ENCODE measurements around the gene EHD2. TPM values are rescaled to one million over a fixed set of nuclear protein-coding genes. Genes with fewer than 3 reads are reported as not detected.

Gene EHD2
- total and polyA plus RNA-seq, 2 experiments from 2014 or later = 163 to 498 TPM

DNA sequence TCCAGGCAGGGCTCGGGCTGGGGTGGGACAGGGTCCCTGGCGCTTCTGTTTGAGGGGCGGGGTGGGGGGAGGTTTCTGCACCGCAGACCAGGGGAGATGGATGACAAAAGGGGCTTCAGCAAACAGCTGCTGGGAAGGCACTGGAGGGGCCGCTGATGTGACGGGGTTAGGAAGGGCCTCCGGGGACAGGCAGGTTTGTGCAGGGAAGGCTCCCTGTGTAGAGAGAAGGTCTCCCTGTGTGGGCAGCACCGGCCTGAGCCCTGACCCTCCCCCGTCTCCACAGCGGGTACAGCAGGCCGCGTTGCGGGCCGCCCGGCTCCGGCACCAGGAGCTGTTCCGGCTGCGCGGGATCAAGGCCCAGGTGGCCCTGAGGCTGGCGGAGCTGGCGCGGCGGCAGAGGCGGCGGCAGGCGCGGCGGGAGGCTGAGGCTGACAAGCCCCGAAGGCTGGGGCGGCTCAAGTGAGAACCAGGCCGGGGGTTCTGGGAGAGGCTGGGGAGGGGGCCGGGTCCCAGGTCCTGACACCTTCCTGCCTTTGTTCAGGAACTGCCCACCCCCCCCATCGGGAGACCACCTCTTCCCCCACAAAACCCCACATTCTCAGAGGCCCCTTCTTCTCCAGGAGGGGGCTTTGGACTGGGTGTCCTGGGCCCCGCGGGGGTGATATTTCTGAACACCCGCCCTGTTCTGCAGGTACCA lies 42.0 kb downstream of the EHD2 start:
- DNase-seq = no peak
- TF ChIP-seq EZH2phosphoT487 (IDR thresholded peaks at IDR 0.05; ENCODE audit: insufficient read depth, low read depth) (no peak), EZH2 (IDR thresholded peaks at IDR 0.05; ENCODE audit: insufficient read depth, poor library complexity, severe bottlenecking) (no peak)
- Histone ChIP-seq H3K36me3 (ENCODE audit: low read depth) (peaks cover 24% of the 10 kb centered on the region; the same call in 1 of the 2 replicates), H3K9me2 (ENCODE audit: insufficient read depth) (no peaks in the 10 kb centered on the region), H2AFZ (no peak overlapping the region), H4K20me1 (ENCODE audit: insufficient read depth) (no peaks in the 10 kb centered on the region), H3K4me3 (no peak overlapping the region), H3K4me1 (ENCODE audit: insufficient read depth) (no peaks in the 10 kb centered on the region), H3F3A (ENCODE audit: insufficient read depth) (peaks cover 6% of the 10 kb centered on the region; the same call in 1 of the 2 replicates), H3K27ac (no peak overlapping the region), H3K27me3 (replicated peaks; ENCODE audit: insufficient read depth) (no peaks in the 10 kb centered on the region), H3K9ac (no peak overlapping the region), H3K9me3 (ENCODE audit: low read depth) (no peaks in the 10 kb centered on the region), H3K79me2 (ENCODE audit: insufficient read depth) (no peaks in the 10 kb centered on the region), H3K4me2 (ENCODE audit: unreplicated experiment) (no peak overlapping the region)
- in situ Hi-C loops (cut with MboI) = no loop called here
- 91 to 94% methylated on average over 23 to 36 of the region's 36 CpGs for WGBS, 2 experiments (ENCODE audit: low coverage in 1 of 2, low lambda C conversion rate in 2 of 2, missing lambda C conversion rate in 2 of 2)

DNA sequence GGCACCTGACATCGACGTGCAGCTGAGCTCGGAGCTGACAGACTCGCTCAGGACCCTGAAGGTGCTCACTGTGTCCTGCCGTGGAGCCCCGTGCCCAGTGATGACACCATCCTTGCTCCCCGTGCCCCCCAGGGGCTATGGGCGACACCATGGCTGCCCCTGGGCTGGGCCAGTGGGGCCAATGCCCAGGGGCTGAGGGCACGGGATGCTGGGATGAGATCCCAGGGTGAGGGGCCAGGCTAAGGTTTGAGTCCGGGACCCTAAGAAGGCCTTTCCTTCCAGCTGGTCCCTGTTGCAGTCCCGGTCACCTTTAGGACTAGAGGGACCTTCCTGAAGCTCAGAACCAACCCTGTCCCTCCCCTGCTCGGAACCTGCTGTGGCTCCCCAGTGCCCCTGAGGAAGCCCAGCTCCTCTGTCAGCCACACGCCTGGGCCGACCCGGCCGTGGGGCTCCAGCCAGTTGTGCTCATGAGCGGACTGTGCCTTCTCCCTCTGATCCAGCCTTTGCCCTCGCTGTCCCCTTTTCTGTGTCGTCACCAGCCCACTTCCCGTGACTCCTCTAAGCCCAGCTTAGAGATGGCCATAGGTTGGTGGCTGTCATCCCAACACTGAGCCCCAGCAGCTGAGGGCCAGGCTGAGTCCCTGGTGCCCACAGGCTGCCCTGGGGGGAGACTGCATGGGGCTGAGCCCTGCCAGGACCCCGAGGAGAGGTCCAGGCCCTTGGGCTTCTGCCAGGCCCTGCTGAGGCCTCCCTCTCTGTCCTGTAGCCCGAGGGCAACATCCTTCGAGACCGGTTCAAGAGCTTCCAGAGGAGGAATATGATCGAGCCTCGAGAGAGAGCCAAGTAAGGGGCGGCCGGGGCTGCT lies 42.8 kb downstream of the EHD2 start:
- no peak overlapping the region for H2AFZ ChIP-seq
- no peak overlapping the region for H3K9ac ChIP-seq
- peaks cover 6% of the 10 kb centered on the region; the same call in 1 of the 2 replicates for H3F3A ChIP-seq (ENCODE audit: insufficient read depth)
- TF ChIP-seq EZH2 (IDR thresholded peaks at IDR 0.05; ENCODE audit: insufficient read depth, poor library complexity, severe bottlenecking) = no peak
- no peak for TF ChIP-seq EZH2phosphoT487 (IDR thresholded peaks at IDR 0.05; ENCODE audit: insufficient read depth, low read depth)
- peaks cover 24% of the 10 kb centered on the region; the same call in 1 of the 2 replicates for H3K36me3 ChIP-seq (ENCODE audit: low read depth)
- H3K27me3 ChIP-seq (replicated peaks; ENCODE audit: insufficient read depth) = no peaks in the 10 kb centered on the region
- H3K9me2 ChIP-seq (ENCODE audit: insufficient read depth) = no peaks in the 10 kb centered on the region
- 93% methylated on average over 24 to 28 of the region's 28 CpGs for WGBS, 2 experiments (ENCODE audit: low coverage in 1 of 2, low lambda C conversion rate in 2 of 2, missing lambda C conversion rate in 2 of 2)
- H3K27ac ChIP-seq = no peak overlapping the region
- no peak for DNase-seq
- H4K20me1 ChIP-seq (ENCODE audit: insufficient read depth) = no peaks in the 10 kb centered on the region
- H3K4me3 ChIP-seq = no peak overlapping the region
- in situ Hi-C loops (cut with MboI) = no loop called here
- no peaks in the 10 kb centered on the region for H3K79me2 ChIP-seq (ENCODE audit: insufficient read depth)
- H3K4me2 ChIP-seq (ENCODE audit: unreplicated experiment) = no peak overlapping the region
- H3K4me1 ChIP-seq (ENCODE audit: insufficient read depth) = no peaks in the 10 kb centered on the region
- no peaks in the 10 kb centered on the region for H3K9me3 ChIP-seq (ENCODE audit: low read depth)

DNA sequence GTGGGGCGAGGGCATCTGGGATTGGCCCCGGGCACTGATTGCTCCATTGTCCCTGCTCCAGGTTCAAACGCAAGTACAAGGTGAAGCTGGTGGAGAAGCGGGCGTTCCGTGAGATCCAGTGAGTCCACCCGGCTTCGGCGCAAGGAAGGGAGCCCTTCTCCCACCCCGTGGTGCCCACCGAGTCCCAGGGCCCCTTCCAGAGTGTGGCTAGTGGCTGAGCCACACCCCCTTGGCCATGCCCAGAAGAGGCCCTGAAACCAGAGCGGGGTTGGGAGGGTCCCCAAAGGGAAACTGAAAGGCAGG lies 43.4 kb downstream of the EHD2 start:
- H2AFZ ChIP-seq = no peak overlapping the region
- no peaks in the 10 kb centered on the region for H3K4me1 ChIP-seq (ENCODE audit: insufficient read depth)
- no peak for DNase-seq
- H3K36me3 ChIP-seq (ENCODE audit: low read depth) = peaks cover 24% of the 10 kb centered on the region; the same call in 1 of the 2 replicates
- H3F3A ChIP-seq (ENCODE audit: insufficient read depth) = peaks cover 6% of the 10 kb centered on the region; the same call in 1 of the 2 replicates
- H3K4me2 ChIP-seq (ENCODE audit: unreplicated experiment) = no peak overlapping the region
- in situ Hi-C loops (cut with MboI) = no loop called here
- no peaks in the 10 kb centered on the region for H3K9me3 ChIP-seq (ENCODE audit: low read depth)
- no peak overlapping the region for H3K9ac ChIP-seq
- no peaks in the 10 kb centered on the region for H3K27me3 ChIP-seq (replicated peaks; ENCODE audit: insufficient read depth)
- TF ChIP-seq EZH2phosphoT487 (IDR thresholded peaks at IDR 0.05; ENCODE audit: insufficient read depth, low read depth) (no peak), EZH2 (IDR thresholded peaks at IDR 0.05; ENCODE audit: insufficient read depth, poor library complexity, severe bottlenecking) (no peak)
- 83 to 91% methylated on average over 10 to 12 of the region's 12 CpGs for WGBS, 2 experiments (ENCODE audit: low coverage in 1 of 2, low lambda C conversion rate in 2 of 2, missing lambda C conversion rate in 2 of 2)
- no peaks in the 10 kb centered on the region for H4K20me1 ChIP-seq (ENCODE audit: insufficient read depth)
- no peak overlapping the region for H3K4me3 ChIP-seq
- no peaks in the 10 kb centered on the region for H3K79me2 ChIP-seq (ENCODE audit: insufficient read depth)
- no peak overlapping the region for H3K27ac ChIP-seq
- no peaks in the 10 kb centered on the region for H3K9me2 ChIP-seq (ENCODE audit: insufficient read depth)

DNA sequence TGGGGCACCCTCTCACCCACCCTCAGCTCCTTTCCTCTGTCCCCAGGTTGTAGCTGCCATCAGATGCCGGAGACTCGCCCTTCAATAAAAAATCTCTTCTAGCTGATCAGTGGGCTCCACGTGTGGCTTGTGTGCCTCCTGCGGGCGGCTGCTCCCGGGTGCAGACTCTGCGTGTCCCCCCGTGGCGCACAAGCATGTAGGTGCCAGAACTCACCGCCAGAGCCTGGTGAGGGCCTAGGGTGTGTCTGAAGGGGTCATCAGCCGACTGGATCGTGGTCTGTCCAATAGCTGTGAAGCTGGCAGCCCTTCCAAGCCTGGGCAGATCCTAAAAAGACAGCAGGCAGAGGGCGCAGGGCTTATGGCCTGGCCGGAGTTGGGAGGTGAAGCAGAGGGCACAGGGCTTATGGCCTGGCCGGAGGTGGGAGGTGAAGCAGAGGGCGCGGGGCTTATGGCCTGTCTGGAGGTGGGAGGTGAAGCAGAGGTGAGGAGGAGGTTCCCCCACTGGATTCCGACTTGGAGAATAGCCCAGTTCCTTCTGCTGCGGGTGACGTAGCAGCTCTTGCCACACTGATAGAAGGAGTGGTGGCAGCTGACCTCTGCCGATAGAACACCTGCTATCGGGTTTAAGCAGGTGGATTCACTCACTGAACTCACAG lies 43.9 kb downstream of the EHD2 start:
- Histone ChIP-seq H3K27me3 (replicated peaks; ENCODE audit: insufficient read depth) (no peaks in the 10 kb centered on the region), H3K9me3 (ENCODE audit: low read depth) (no peaks in the 10 kb centered on the region), H4K20me1 (ENCODE audit: insufficient read depth) (no peaks in the 10 kb centered on the region), H3K4me3 (no peak overlapping the region), H3F3A (ENCODE audit: insufficient read depth) (peaks cover 6% of the 10 kb centered on the region; the same call in 1 of the 2 replicates), H2AFZ (no peak overlapping the region), H3K9me2 (ENCODE audit: insufficient read depth) (no peaks in the 10 kb centered on the region), H3K4me1 (ENCODE audit: insufficient read depth) (no peaks in the 10 kb centered on the region), H3K4me2 (ENCODE audit: unreplicated experiment) (no peak overlapping the region), H3K9ac (no peak overlapping the region), H3K36me3 (ENCODE audit: low read depth) (peaks cover 24% of the 10 kb centered on the region; the same call in 1 of the 2 replicates), H3K79me2 (ENCODE audit: insufficient read depth) (no peaks in the 10 kb centered on the region), H3K27ac (no peak overlapping the region)
- 89 to 90% methylated on average over 22 of the region's 22 CpGs for WGBS, 2 experiments (ENCODE audit: low coverage in 1 of 2, low lambda C conversion rate in 2 of 2, missing lambda C conversion rate in 2 of 2)
- TF ChIP-seq EZH2phosphoT487 (IDR thresholded peaks at IDR 0.05; ENCODE audit: insufficient read depth, low read depth) = no peak
- TF ChIP-seq EZH2 (IDR thresholded peaks at IDR 0.05; ENCODE audit: insufficient read depth, poor library complexity, severe bottlenecking) = no peak
- in situ Hi-C loops (cut with MboI) = no loop called here
- DNase-seq = no peak
